A549 (cell line): ENCODE data around the gene MCM10. TPM values are rescaled to one million over a fixed set of nuclear protein-coding genes. Genes with fewer than 3 reads are reported as not detected.

Source experiments
- ATAC-seq, 2 experiments: fragments of 200-7000 bp in 1 of 2; fragments of >200 bp in 1 of 2; cut with Nextera tagmentation in 1 of 2; cut with Tn5 transposase in 1 of 2; 3 replicates each; pipeline versions ENCODE4 v1.8.0 to v1.9.1; 2018 to 2020; ENCODE audit warnings: mild to moderate bottlenecking in 1 of 2, moderate library complexity in 1 of 2
- CTCF ChIA-PET: fragments of 300-600 bp; sonication (Branson Sonifier 250); formaldehyde crosslinking; extraction: SDS; loops from one replicate; lab custom pipeline; 2021; ENCODE audit warnings: antibody characterized with exemption, inconsistent platforms; lab: Yijun Ruan, JAX
- POLR2A ChIA-PET: fragments of 350-600 bp; formaldehyde crosslinking; extraction: SDS; loops from one replicate; lab custom pipeline; 2021; ENCODE audit warnings: antibody characterized with exemption, inconsistent platforms; lab: Yijun Ruan, JAX
- DNase-seq, 2 experiments: peaks; one replicate each; pipeline versions ENCODE4 v3.0.0 to v3.0.0-alpha.2; 2011 to 2016; ENCODE audit warnings: low read depth in 1 of 2, low spot score in 1 of 2
- FAIRE-seq: peaks from 2 replicates; lab custom pipeline; 2011; peaks lifted over from hg19 to GRCh38; lab: Jason Lieb, UNC
- H3K27ac ChIP-seq, 2 experiments: fragments of >200 bp; sonication (Bioruptor Twin); formaldehyde crosslinking; 3 replicates each; pipeline ENCODE4 v1.5.1; 2016 to 2017
- H3K4me1 ChIP-seq: fragments of >200 bp; sonication (Bioruptor Twin); formaldehyde crosslinking; 3 replicates; pipeline ENCODE4 v1.6.1; 2016
- H3K4me2 ChIP-seq: fragments of >200 bp; sonication (Bioruptor Twin); formaldehyde crosslinking; 3 replicates; pipeline ENCODE4 v1.6.1; 2016
- H3K4me3 ChIP-seq: fragments of >200 bp; sonication (Bioruptor Twin); formaldehyde crosslinking; 3 replicates; pipeline ENCODE4 v1.5.1; 2016
- H3K9me3 ChIP-seq: fragments of >200 bp; sonication (Bioruptor Twin); formaldehyde crosslinking; 3 replicates; pipeline ENCODE4 v1.6.1; 2016
- ATOH8 ChIP-seq: fragments of 250-450 bp; sonication (Bioruptor Pico); IDR thresholded peaks from 2 replicates; pipeline ENCODE4 v1.5.0; 2020; ENCODE audit warnings: low read depth, mild to moderate bottlenecking, moderate library complexity
- BCL3 ChIP-seq: fragments of >200 bp; sonication (Bioruptor Twin); formaldehyde crosslinking; IDR thresholded peaks from 3 replicates; pipeline ENCODE4 v1.6.1; 2016
- CBX8 ChIP-seq: fragments of 200-600 bp; sonication (generic); IDR thresholded peaks from 2 replicates; pipeline ENCODE4 v1.6.1; 2016
- CHD2 ChIP-seq: fragments of 150-350 bp; IDR thresholded peaks from 2 replicates; pipeline ENCODE4 v1.6.1; 2014; ENCODE audit warnings: low read length; ENCODE audit not compliant: partially characterized antibody
- E2F6 ChIP-seq: IDR thresholded peaks from 2 replicates; pipeline ENCODE4 v1.6.1; 2012; ENCODE audit warnings: low read depth, borderline replicate concordance
- EHF ChIP-seq: fragments of 250-450 bp; sonication (Bioruptor Pico); IDR thresholded peaks from 2 replicates; pipeline ENCODE4 v1.5.0; 2020; ENCODE audit warnings: mild to moderate bottlenecking
- EHMT2 ChIP-seq: fragments of 200-600 bp; sonication (generic); IDR thresholded peaks from 2 replicates; pipeline ENCODE4 v1.6.1; 2016; ENCODE audit warnings: antibody characterized with exemption, low read depth, mild to moderate bottlenecking, moderate library complexity
- EP300 ChIP-seq, 2 experiments: fragments of >200 bp; sonication (Bioruptor Twin); formaldehyde crosslinking; IDR thresholded peaks; 2 replicates in 1 of 2; 3 replicates in 1 of 2; pipeline ENCODE4 v1.6.1; 2016 to 2017
- FOSL2 ChIP-seq, 2 experiments: fragments of 450-650 bp in 1 of 2; fragments of >200 bp in 1 of 2; sonication (Bioruptor Twin) in 1 of 2; formaldehyde crosslinking; IDR thresholded peaks; 2 replicates each; pipeline versions ENCODE4 v1.5.0 to v1.6.1; 2016 to 2020; ENCODE audit warnings: mild to moderate bottlenecking in 1 of 2, moderate library complexity in 1 of 2
- HOXB5 ChIP-seq: fragments of 250-450 bp; sonication (Bioruptor Pico); IDR thresholded peaks from 2 replicates; pipeline ENCODE4 v1.5.0; 2020; ENCODE audit warnings: mild to moderate bottlenecking, moderate library complexity
- KDM1A ChIP-seq: fragments of 200-600 bp; sonication (generic); IDR thresholded peaks from 2 replicates; pipeline ENCODE4 v1.6.1; 2016; ENCODE audit warnings: low read depth, mild to moderate bottlenecking
- KDM5A ChIP-seq: fragments of 200-600 bp; sonication (generic); IDR thresholded peaks from 2 replicates; pipeline ENCODE4 v1.6.1; 2016; ENCODE audit warnings: antibody characterized with exemption, mild to moderate bottlenecking
- MAZ ChIP-seq: fragments of 150-350 bp; IDR thresholded peaks from 2 replicates; pipeline ENCODE4 v1.6.1; 2014; ENCODE audit warnings: antibody characterized with exemption, low read depth, low read length, borderline replicate concordance
- MYC ChIP-seq: IDR thresholded peaks from 2 replicates; pipeline ENCODE4 v1.6.1; 2012; ENCODE audit warnings: mild to moderate bottlenecking, inconsistent platforms, low read length, improper control_type of control experiment, borderline replicate concordance
- NPAS2 ChIP-seq: fragments of 250-450 bp; sonication (Bioruptor Pico); IDR thresholded peaks from 2 replicates; pipeline ENCODE4 v1.8.0; 2022; ENCODE audit warnings: mild to moderate bottlenecking, moderate library complexity, borderline replicate concordance
- PHF8 ChIP-seq: fragments of 200-600 bp; sonication (generic); IDR thresholded peaks from 2 replicates; pipeline ENCODE4 v1.6.1; 2016; ENCODE audit warnings: low read depth, mild to moderate bottlenecking, antibody characterized with exemption, moderate library complexity, borderline replicate concordance
- RAD21 ChIP-seq, 2 experiments: fragments of >200 bp in 1 of 2; sonication (Bioruptor Twin) in 1 of 2; formaldehyde crosslinking in 1 of 2; IDR thresholded peaks in 1 of 2; conservative IDR thresholded peaks in 1 of 2; 2 replicates in 1 of 2; 3 replicates in 1 of 2; pipeline ENCODE4 v1.6.1; 2012 to 2018; ENCODE audit warnings: inconsistent platforms in 1 of 2
- RARB ChIP-seq: fragments of 250-450 bp; sonication (Bioruptor Pico); IDR thresholded peaks from 2 replicates; pipeline ENCODE4 v1.8.0; 2021; ENCODE audit warnings: mild to moderate bottlenecking, moderate library complexity
- RCOR1 ChIP-seq: fragments of 150-350 bp; IDR thresholded peaks from 2 replicates; pipeline ENCODE4 v1.6.1; 2014; ENCODE audit warnings: antibody characterized with exemption, low read length, low read depth
- RNF2 ChIP-seq: fragments of 200-600 bp; sonication (generic); IDR thresholded peaks from 2 replicates; pipeline ENCODE4 v1.6.1; 2016; ENCODE audit warnings: low read depth, mild to moderate bottlenecking, antibody characterized with exemption, moderate library complexity, borderline replicate concordance
- SMC3 ChIP-seq: fragments of >200 bp; sonication (Bioruptor Twin); formaldehyde crosslinking; IDR thresholded peaks from 3 replicates; pipeline ENCODE4 v1.6.1; 2018; ENCODE audit warnings: inconsistent platforms
- SREBF2 ChIP-seq: fragments of 450-650 bp; IDR thresholded peaks from 2 replicates; pipeline ENCODE4 v1.6.1; 2014; ENCODE audit warnings: mild to moderate bottlenecking, moderate library complexity
- TFCP2L1 ChIP-seq: fragments of 250-450 bp; sonication (Bioruptor Pico); IDR thresholded peaks from 2 replicates; pipeline ENCODE4 v1.5.0; 2021; ENCODE audit warnings: mild to moderate bottlenecking
- USF2 ChIP-seq: fragments of 450-650 bp; IDR thresholded peaks from 2 replicates; pipeline ENCODE4 v1.6.1; 2014; ENCODE audit warnings: antibody characterized with exemption
- ZNF302 ChIP-seq: fragments of 250-450 bp; sonication (Bioruptor Pico); IDR thresholded peaks from 2 replicates; pipeline ENCODE4 v1.9.0; 2021; ENCODE audit warnings: inconsistent platforms, mild to moderate bottlenecking, moderate library complexity
- WGBS: methylation state at CpG from one replicate; pipeline ENCODE4 v1.1.6; 2017; ENCODE audit errors: missing lambda C conversion rate; 5-methylcytosine and 5-hydroxymethylcytosine counted together
- polyA plus RNA-seq, 4 experiments: library from polyadenylated mRNA; depleted of rRNA in 3 of 4; stranded (reverse); fragments of >200 nt; fragmentation: RNase III in 1 of 4; extraction: RNeasy Plus Mini Kit Qiagen cat#74134 plus additional on column Dnase treatment in 1 of 4; gene quantifications; 2 replicates in 3 of 4; 3 replicates in 1 of 4; pipeline ENCODE4 v1.2.3, GENCODE V29; 2011 to 2017

MCM10 gene
- polyA plus RNA-seq, 2 of the 4 experiments (the other 2 are of a cell fraction), result 24.3 to 24.4 TPM

GRCh38 chr10:13158401-13158800 is 3.0 kb upstream of the MCM10 start:
- no peak overlapping the region for H3K4me2 ChIP-seq
- WGBS, result 91% methylated on average over 31 of the region's 32 CpGs
- CTCF ChIA-PET, result interaction anchor here (0.6 to 1.1 kb wide), 2 partner anchors 144 to 1940 kb away, joined by 3 read pairs; no protein-coding TSS in a partner anchor

GRCh38 chr10:13161857-13162271 is 506 bp downstream of the MCM10 start:
- FAIRE-seq, result no peak
- H3K4me3 ChIP-seq, result peak overlapping the region; percentile 71
- peak overlapping the region; percentile 42 to 82; a peak in 5 of 6 replicates for H3K27ac ChIP-seq
- peaks cover 12% of the 10 kb centered on the region for H3K4me1 ChIP-seq
- 7% methylated on average over 18 of the region's 18 CpGs for WGBS
- POLR2A ChIA-PET, result interaction anchor here (0.8 to 2.2 kb wide), 2 partner anchors 138 to 140 kb away, joined by 3 to 9 read pairs; partner anchors contain the start of gene PHYH
- TF ChIP-seq KDM5A (no peak), EP300 (IDR thresholded peaks at IDR 0.05) (no peak), CHD2 (no peak), KDM1A (no peak), NPAS2 (CRISPR knock-in tag) (no peak), ZNF302 (CRISPR knock-in tag) (no peak), PHF8 (no peak; the same call in 1 of the 2 replicates), BCL3 (no peak), ATOH8 (CRISPR knock-in tag) (no peak), CBX8 (no peak), FOSL2 (IDR thresholded peaks at IDR 0.05) (no peak), FOSL2 (CRISPR knock-in tag; IDR thresholded peaks at IDR 0.05) (no peak), SREBF2 (no peak), MAZ (no peak), TFCP2L1 (no peak), EHMT2 (no peak), USF2 (no peak), E2F6 (no peak), RARB (CRISPR knock-in tag) (no peak), HOXB5 (CRISPR knock-in tag) (no peak)
- TF ChIP-seq, all 56 proteins: peak for 0
- peak overlapping the region; percentile 95 for H3K4me2 ChIP-seq
- no peaks in the 10 kb centered on the region for H3K9me3 ChIP-seq
- CTCF ChIA-PET, result interaction anchor here (0.6 to 3.1 kb wide), 33 partner anchors 9 to 381 kb away, joined by 3 to 27 read pairs (median 4); no protein-coding TSS in a partner anchor
- peak in 1 of 2 experiments; percentile 20 for DNase-seq
- ATAC-seq, result peak; percentile 12 to 33; a peak in 3 of 6 replicates

More at GRCh38 chr10:13158401-13158800, 3.0 kb upstream of the MCM10 start:
- H3K4me3 ChIP-seq, result no peak overlapping the region
- DNase-seq (no peak), ATAC-seq (no peak), FAIRE-seq (no peak)
- H3K27ac ChIP-seq, result no peak overlapping the region
- POLR2A ChIA-PET, result no interaction called here
- H3K9me3 ChIP-seq, result no peaks in the 10 kb centered on the region
- peaks cover 12% of the 10 kb centered on the region for H3K4me1 ChIP-seq
- TF ChIP-seq RCOR1, result no peak
- TF ChIP-seq MYC, result no peak
- TF ChIP-seq EHF, result no peak
- TF ChIP-seq SMC3, result no peak
- TF ChIP-seq RNF2, result no peak
- TF ChIP-seq RAD21 (conservative IDR thresholded peaks at IDR 0.05 in 1 of 2, IDR thresholded peaks at IDR 0.05 in 1 of 2), result no peak
- no peak for TF ChIP-seq FOSL2 (IDR thresholded peaks at IDR 0.05)
- TF ChIP-seq FOSL2 (CRISPR knock-in tag; IDR thresholded peaks at IDR 0.05), result no peak
